CD14-positive monocyte (primary cell): ENCODE results near the gene FIGLA. TPM values are rescaled to one million over a fixed set of nuclear protein-coding genes. Genes with fewer than 3 reads are reported as not detected.

Experiments used
- DNase-seq, 3 donors: peaks; one replicate each; pipeline ENCODE4 v3.0.0-alpha.2; 2011 to 2022
- H2AFZ ChIP-seq: 2 replicates; pipeline ENCODE4 v1.6.0; 2012; ENCODE audit warnings: mild to moderate bottlenecking, low read depth, low read length, inconsistent platforms; ENCODE audit not compliant: insufficient read depth, poor library complexity, severe bottlenecking
- H3K27ac ChIP-seq, 2 donors: 1 replicate in 1 of 2; 2 replicates in 1 of 2; pipeline ENCODE4 v1.5.1; 2012 to 2013; ENCODE audit warnings: low read length in 2 of 2, control low read depth in 1 of 2, inconsistent platforms in 1 of 2, low read depth in 1 of 2, mild to moderate bottlenecking in 1 of 2
- H3K27me3 ChIP-seq, 2 donors: one replicate each; pipeline versions ENCODE4 v1.6.0 to v1.6.1; 2011 to 2013; ENCODE audit warnings: low read length in 2 of 2; ENCODE audit not compliant: control insufficient read depth in 2 of 2, insufficient read depth in 2 of 2
- H3K36me3 ChIP-seq, 2 donors: replicated peaks in 1 of 2; 1 replicate in 1 of 2; 2 replicates in 1 of 2; pipeline versions ENCODE4 v1.5.1 to v1.6.1; 2012 to 2013; ENCODE audit warnings: low read length in 2 of 2, control low read depth in 1 of 2, inconsistent platforms in 1 of 2, mild to moderate bottlenecking in 1 of 2; ENCODE audit not compliant: insufficient read depth in 2 of 2, control insufficient read depth in 1 of 2
- H3K4me1 ChIP-seq, 2 donors: 1 replicate in 1 of 2; 2 replicates in 1 of 2; pipeline versions ENCODE4 v1.5.1 to v1.6.1; 2012 to 2013; ENCODE audit warnings: low read length in 2 of 2, control low read depth in 1 of 2, inconsistent platforms in 1 of 2, mild to moderate bottlenecking in 1 of 2, moderate library complexity in 1 of 2; ENCODE audit not compliant: insufficient read depth in 2 of 2, control insufficient read depth in 1 of 2
- H3K4me2 ChIP-seq: replicated peaks from 2 replicates; pipeline ENCODE3; 2012; ENCODE audit warnings: low read length, moderate library complexity, mild to moderate bottlenecking; ENCODE audit not compliant: poor library complexity, severe bottlenecking; ENCODE audit errors: extremely low read depth
- H3K4me3 ChIP-seq, 3 experiments: fragments of 200-600 bp in 1 of 3; sonication (generic) in 1 of 3; replicated peaks in 1 of 3; 1 replicate in 2 of 3; 2 replicates in 1 of 3; pipeline ENCODE4 v1.5.1; 2011 to 2013; ENCODE audit warnings: low read length in 3 of 3, mild to moderate bottlenecking in 3 of 3, control low read depth in 2 of 3, low read depth in 2 of 3, inconsistent platforms in 1 of 3, moderate library complexity in 1 of 3
- H3K79me2 ChIP-seq: 2 replicates; pipeline ENCODE4 v1.6.0; 2012; ENCODE audit warnings: mild to moderate bottlenecking, control low read depth, inconsistent platforms, low read length, moderate library complexity; ENCODE audit not compliant: insufficient read depth
- H3K9ac ChIP-seq: 2 replicates; pipeline ENCODE4 v1.6.0; 2017; ENCODE audit warnings: low read length, mild to moderate bottlenecking; ENCODE audit not compliant: insufficient read depth, poor library complexity, severe bottlenecking
- H3K9me3 ChIP-seq, 2 donors: replicated peaks in 1 of 2; 1 replicate in 1 of 2; 2 replicates in 1 of 2; pipeline versions ENCODE4 v1.5.1 to v1.6.1; 2012 to 2013; ENCODE audit warnings: low read length in 2 of 2, control low read depth in 1 of 2; ENCODE audit not compliant: control insufficient read depth in 1 of 2, insufficient read depth in 1 of 2
- H4K20me1 ChIP-seq: 2 replicates; pipeline ENCODE4 v1.6.0; 2012; ENCODE audit warnings: mild to moderate bottlenecking, low read length, control low read depth, moderate library complexity; ENCODE audit not compliant: insufficient read depth
- H3K27ac Mint-ChIP-seq, 7 donors: one replicate each; pipeline ENCODE4 v1.8.0; 2020; ENCODE audit warnings: mild to moderate bottlenecking in 7 of 7, mixed read lengths in 7 of 7, moderate library complexity in 6 of 7, inconsistent platforms in 2 of 7
- H3K27me3 Mint-ChIP-seq, 3 donors: one replicate each; pipeline ENCODE4 v1.8.0; 2021 to 2022; ENCODE audit warnings: low read depth in 3 of 3, mild to moderate bottlenecking in 3 of 3, mixed read lengths in 3 of 3, moderate library complexity in 3 of 3, inconsistent platforms in 1 of 3
- H3K36me3 Mint-ChIP-seq, 2 donors: one replicate each; pipeline ENCODE4 v1.8.0; 2020; ENCODE audit warnings: mixed read lengths in 2 of 2, inconsistent platforms in 1 of 2, mild to moderate bottlenecking in 1 of 2
- H3K4me1 Mint-ChIP-seq: one replicate; pipeline ENCODE4 v1.8.0; 2020; ENCODE audit warnings: mild to moderate bottlenecking, mixed read lengths
- H3K4me3 Mint-ChIP-seq, 2 donors: one replicate each; pipeline ENCODE4 v1.8.0; 2020; ENCODE audit warnings: mild to moderate bottlenecking in 2 of 2, mixed read lengths in 2 of 2, moderate library complexity in 1 of 2
- H3K9me3 Mint-ChIP-seq, 7 donors: one replicate each; pipeline ENCODE4 v1.8.0; 2020 to 2022; ENCODE audit warnings: mixed read lengths in 7 of 7, mild to moderate bottlenecking in 6 of 7, moderate library complexity in 6 of 7, inconsistent platforms in 2 of 7
- WGBS: methylation state at CpG from one replicate; pipeline ENCODE4 v1.1.5; 2013; ENCODE audit warnings: missing lambda C conversion rate; ENCODE audit not compliant: insufficient coverage; 5-methylcytosine and 5-hydroxymethylcytosine counted together
- intact Hi-C, 2 donors: fragments of 100-400 bp; cut with micrococcal nuclease; formaldehyde crosslinking; loops; one replicate each; pipeline versions ENCODE4 v1.15.0 to v1.15.1; 2023
- polyA plus RNA-seq, 3 donors: library from polyadenylated mRNA; depleted of rRNA in 1 of 3; unstranded in 2 of 3; stranded (reverse) in 1 of 3; fragments of 300-500 nt in 2 of 3; fragments of >200 nt in 1 of 3; fragmentation: Illumina TruSeq in 2 of 3; gene quantifications; 1 replicate in 2 of 3; 2 replicates in 1 of 3; pipeline ENCODE4 v1.2.3, GENCODE V29; 2012 to 2021
- TF ChIP-seq, protein P1 (sequence below): fragments of 200-600 bp; IDR thresholded peaks from one replicate; pipeline ENCODE4 v1.8.0; 2022; ENCODE audit warnings: antibody characterized with exemption, mild to moderate bottlenecking

FIGLA gene
- polyA plus RNA-seq, 3 donors = 0.13 TPM; not detected in 2

DNA sequence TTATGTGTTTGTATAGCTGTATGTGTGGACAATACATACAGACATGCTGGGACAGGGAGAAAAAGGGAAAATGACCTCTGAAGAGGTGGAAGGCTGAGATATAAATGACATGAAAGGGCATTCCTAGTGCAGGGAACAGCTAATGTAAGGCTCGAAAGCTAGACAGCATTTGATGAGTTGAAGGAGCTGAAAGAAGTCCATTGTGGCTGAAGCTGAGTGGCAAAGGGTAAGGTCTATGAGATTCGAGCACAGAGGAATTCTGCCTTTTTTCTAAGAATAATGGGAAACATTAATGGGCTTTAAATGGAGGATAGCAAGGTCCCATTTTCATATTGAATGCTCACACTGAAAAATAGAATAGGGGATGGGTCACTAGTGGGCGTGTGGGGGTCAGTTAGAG is 46.0 kb downstream of the FIGLA start:
- H3K4me3 Mint-ChIP-seq = no peak overlapping the region
- Histone ChIP-seq H3K4me1 (no peaks in the 10 kb centered on the region), H3K9me3 (no peaks in the 10 kb centered on the region), H3K4me2 (no peak overlapping the region), H3K9ac (no peak overlapping the region), H2AFZ (no peak overlapping the region), H3K27ac (no peak overlapping the region), H4K20me1 (no peaks in the 10 kb centered on the region), H3K27me3 (peaks cover 3 to 4% of the 10 kb centered on the region in 2 donors), H3K4me3 (no peak overlapping the region), H3K79me2 (no peaks in the 10 kb centered on the region), H3K36me3 (no peaks in the 10 kb centered on the region)
- TF ChIP-seq, protein P1, sequence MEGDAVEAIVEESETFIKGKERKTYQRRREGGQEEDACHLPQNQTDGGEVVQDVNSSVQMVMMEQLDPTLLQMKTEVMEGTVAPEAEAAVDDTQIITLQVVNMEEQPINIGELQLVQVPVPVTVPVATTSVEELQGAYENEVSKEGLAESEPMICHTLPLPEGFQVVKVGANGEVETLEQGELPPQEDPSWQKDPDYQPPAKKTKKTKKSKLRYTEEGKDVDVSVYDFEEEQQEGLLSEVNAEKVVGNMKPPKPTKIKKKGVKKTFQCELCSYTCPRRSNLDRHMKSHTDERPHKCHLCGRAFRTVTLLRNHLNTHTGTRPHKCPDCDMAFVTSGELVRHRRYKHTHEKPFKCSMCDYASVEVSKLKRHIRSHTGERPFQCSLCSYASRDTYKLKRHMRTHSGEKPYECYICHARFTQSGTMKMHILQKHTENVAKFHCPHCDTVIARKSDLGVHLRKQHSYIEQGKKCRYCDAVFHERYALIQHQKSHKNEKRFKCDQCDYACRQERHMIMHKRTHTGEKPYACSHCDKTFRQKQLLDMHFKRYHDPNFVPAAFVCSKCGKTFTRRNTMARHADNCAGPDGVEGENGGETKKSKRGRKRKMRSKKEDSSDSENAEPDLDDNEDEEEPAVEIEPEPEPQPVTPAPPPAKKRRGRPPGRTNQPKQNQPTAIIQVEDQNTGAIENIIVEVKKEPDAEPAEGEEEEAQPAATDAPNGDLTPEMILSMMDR = no peak
- H3K27me3 Mint-ChIP-seq = peaks cover 6 to 16% (median 7%) of the 10 kb centered on the region in 3 donors
- H3K36me3 Mint-ChIP-seq = no peaks in the 10 kb centered on the region
- no peak overlapping the region for H3K27ac Mint-ChIP-seq
- no peaks in the 10 kb centered on the region for H3K4me1 Mint-ChIP-seq
- 100% methylated on average over 2 of the region's 3 CpGs for WGBS
- DNase-seq = no peak
- H3K9me3 Mint-ChIP-seq = peaks cover 0 to 6% (median 3%) of the 10 kb centered on the region in 7 donors
- intact Hi-C loops = no loop called here

DNA sequence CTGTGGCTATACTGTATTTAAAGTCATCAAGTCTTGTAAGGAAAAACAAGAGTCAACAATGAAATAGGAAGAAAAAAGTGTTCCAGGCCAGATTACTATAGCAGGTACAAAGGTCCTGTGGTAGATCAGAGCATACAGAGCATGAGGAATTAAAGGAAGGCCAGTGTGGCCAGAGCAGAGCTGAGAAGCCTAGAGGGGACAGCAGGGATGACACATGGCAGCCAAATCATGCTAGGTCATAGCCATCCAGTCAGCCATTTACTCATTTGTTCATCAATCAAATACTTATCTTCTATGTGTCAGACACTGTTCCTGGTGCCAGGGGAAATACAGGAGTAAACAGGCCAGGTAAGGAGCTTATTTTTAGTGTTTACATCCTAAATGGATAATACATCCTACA is 46.8 kb downstream of the FIGLA start:
- TF ChIP-seq, protein P1 = no peak
- H3K27me3 Mint-ChIP-seq = peaks cover 5 to 19% (median 6%) of the 10 kb centered on the region in 3 donors
- Histone ChIP-seq H3K27ac (no peak overlapping the region), H3K27me3 (peaks cover 3 to 4% of the 10 kb centered on the region in 2 donors), H3K4me1 (no peaks in the 10 kb centered on the region), H3K9me3 (no peaks in the 10 kb centered on the region), H3K79me2 (no peaks in the 10 kb centered on the region), H2AFZ (no peak overlapping the region), H3K36me3 (no peaks in the 10 kb centered on the region), H4K20me1 (no peaks in the 10 kb centered on the region), H3K4me2 (no peak overlapping the region), H3K4me3 (no peak overlapping the region), H3K9ac (no peak overlapping the region)
- no peaks in the 10 kb centered on the region for H3K36me3 Mint-ChIP-seq
- intact Hi-C loops = no loop called here
- H3K27ac Mint-ChIP-seq = no peak overlapping the region
- no peaks in the 10 kb centered on the region for H3K4me1 Mint-ChIP-seq
- peaks cover 0 to 6% (median 3%) of the 10 kb centered on the region in 7 donors for H3K9me3 Mint-ChIP-seq
- H3K4me3 Mint-ChIP-seq = no peak overlapping the region
- no peak for DNase-seq
